Heart left ventricle (tissue), 16 donors: ENCODE measurements around the gene ZSCAN10. TPM values are rescaled to one million over a fixed set of nuclear protein-coding genes. Genes with fewer than 3 reads are reported as not detected.

Experiments used
- ATAC-seq, 4 donors: fragments of 200-7000 bp; cut with Tn5 transposase; one replicate each; pipeline ENCODE4 v1.9.1; 2020 to 2022; ENCODE audit warnings: moderate library complexity in 4 of 4, mild to moderate bottlenecking in 3 of 4, moderate number of reproducible peaks in 1 of 4
- DNase-seq, 5 donors: peaks; one replicate each; pipeline ENCODE4 v3.0.0-alpha.2; 2020
- H3K27ac ChIP-seq, 12 donors: fragments of 200-600 bp; sonication (generic) in 4 of 12; one replicate each; pipeline versions ENCODE4 v1.5.0 to v1.8.0; 2016 to 2022; ENCODE audit warnings: mild to moderate bottlenecking in 2 of 12
- H3K27me3 ChIP-seq, 9 donors: fragments of 200-600 bp; sonication (generic) in 2 of 9; one replicate each; pipeline versions ENCODE4 v1.5.1 to v1.8.0; 2016 to 2022; ENCODE audit warnings: mild to moderate bottlenecking in 3 of 9
- H3K36me3 ChIP-seq, 9 donors: fragments of 200-600 bp; sonication (generic) in 2 of 9; one replicate each; pipeline versions ENCODE4 v1.5.0 to v1.8.0; 2018 to 2022; ENCODE audit warnings: mild to moderate bottlenecking in 2 of 9
- H3K4me1 ChIP-seq, 12 donors: fragments of 200-600 bp; sonication (generic) in 4 of 12; one replicate each; pipeline versions ENCODE4 v1.5.0 to v1.8.0; 2016 to 2022; ENCODE audit warnings: mild to moderate bottlenecking in 3 of 12
- H3K4me3 ChIP-seq, 12 donors: fragments of 200-600 bp; sonication (generic) in 4 of 12; one replicate each; pipeline versions ENCODE4 v1.5.0 to v1.8.0; 2017 to 2022; ENCODE audit warnings: mild to moderate bottlenecking in 9 of 12, moderate library complexity in 4 of 12
- H3K9me3 ChIP-seq, 12 donors: fragments of 200-600 bp; sonication (generic) in 4 of 12; one replicate each; pipeline versions ENCODE4 v1.5.0 to v1.8.0; 2016 to 2022; ENCODE audit warnings: mild to moderate bottlenecking in 1 of 12
- POLR2A ChIP-seq, 2 donors: fragments of 450-650 bp; IDR thresholded peaks; one replicate each; pipeline ENCODE4 v1.6.1; 2017; ENCODE audit warnings: antibody characterized with exemption in 2 of 2, mild to moderate bottlenecking in 2 of 2, moderate library complexity in 2 of 2
- WGBS, 4 donors: extraction: QIAGEN DNeasy Blood & Tissue Kit in 2 of 4; methylation state at CpG; one replicate each; pipeline versions ENCODE4 v1.1.5 to v1.1.7; 2013 to 2018; 5-methylcytosine and 5-hydroxymethylcytosine counted together
- intact Hi-C, 10 donors: fragments of 100-400 bp; cut with DNase I; formaldehyde crosslinking; loops; one replicate each; pipeline versions ENCODE4 v1.11.1 to v1.14.2; 2022
- polyA plus RNA-seq, 2 donors: library from polyadenylated mRNA; stranded (reverse); fragments of 200-250 nt; gene quantifications; one replicate each; pipeline ENCODE4 v1.2.3, GENCODE V29; 2013
- total RNA-seq, 9 donors: library from RNA; depleted of rRNA in 2 of 9; stranded (reverse); fragments of >200 nt in 2 of 9; fragmentation: NEBNext Ultra II Directional in 3 of 9; extraction: Animal tissue kit (Norgen Biotek cat#: 25700) in 3 of 9; gene quantifications; one replicate each; pipeline versions ENCODE4 v1.1.0 to v1.2.4, GENCODE V29; 2016 to 2023
- TF ChIP-seq, protein P1 (sequence below), 12 donors: fragments of 200-600 bp; sonication (generic) in 4 of 12; IDR thresholded peaks; one replicate each; pipeline versions ENCODE4 v1.5.0 to v1.8.0; 2018 to 2022; ENCODE audit warnings: antibody characterized with exemption in 12 of 12, mild to moderate bottlenecking in 5 of 12
- donor health status: ischemic (EF 13 %, LVEDD 7.1; RV severe dilation, severe dysfunction).
- donor health status: healthy with polysubstance abuse.
- donor health status: DM: no; HTN: yes; CAD: no.
- donor health status: DM: no; HTN: no; CAD: no.
- donor health status: ischemic (EF 25% LVEDD 6.9; RV normal size, moderate dysfunction).
- donor health status: ischemic (EF 25% LVEDD 5.7; RV mildly dilated, moderate dysfunction).
- donor health status: healthy.
- donor health status: DM: yes; HTN: yes; CAD: no.
- donor health status: ischemic (EF 35%, LVEDD 5.7; RV mildly dilated, moderate dysfunction).
- donor health status: nonischemic (EF 11% LVEDD 7.7; RV severe dilation, severe dysfunction).
- donor health status: DM: yes; HTN: yes; CAD: no.
- donor health status: PGD.
- donor health status: ischemic (EF 29% LVEDD 5.4; RV normal size, mild dysfunction).
- donor health status: nonischemic (EF 23%, LVEDD 6.1; RV moderate dilation, normal function).

The ZSCAN10 gene
- total and polyA plus RNA-seq, 11 donors, result not detected

DNA sequence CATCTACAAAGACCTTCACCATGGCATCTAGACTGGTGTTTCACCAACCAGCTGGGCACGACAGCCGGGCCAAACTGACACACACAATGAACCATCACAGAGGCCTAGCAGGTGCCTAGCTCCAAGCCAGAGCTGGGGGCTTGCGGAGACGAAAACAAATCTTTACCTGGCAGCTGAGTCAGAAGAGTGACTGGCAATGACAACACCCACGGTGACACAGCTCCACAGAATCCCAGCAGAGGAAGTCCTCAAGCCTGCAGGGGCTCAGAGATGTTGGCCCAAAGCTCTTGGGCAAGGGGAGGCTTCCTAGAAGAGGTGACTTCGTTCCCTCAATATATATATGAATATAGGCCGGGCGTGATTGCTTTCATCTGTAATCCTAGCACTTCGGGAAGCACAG, 47.6 kb downstream of the ZSCAN10 start:
- H3K4me1 ChIP-seq, result peaks cover 0 to 26% (median 4%) of the 10 kb centered on the region in 12 donors
- intact Hi-C loops, result loop anchor here in 2 of 10 donors (10.0 kb wide), 2 partner anchors 113 to 403 kb away; no protein-coding TSS in a partner anchor
- no peaks in the 10 kb centered on the region for H3K36me3 ChIP-seq
- ATAC-seq (no peak), DNase-seq (no peak)
- no peak overlapping the region for H3K27ac ChIP-seq
- no peak for TF ChIP-seq POLR2A (IDR thresholded peaks at IDR 0.05)
- TF ChIP-seq, protein P1, sequence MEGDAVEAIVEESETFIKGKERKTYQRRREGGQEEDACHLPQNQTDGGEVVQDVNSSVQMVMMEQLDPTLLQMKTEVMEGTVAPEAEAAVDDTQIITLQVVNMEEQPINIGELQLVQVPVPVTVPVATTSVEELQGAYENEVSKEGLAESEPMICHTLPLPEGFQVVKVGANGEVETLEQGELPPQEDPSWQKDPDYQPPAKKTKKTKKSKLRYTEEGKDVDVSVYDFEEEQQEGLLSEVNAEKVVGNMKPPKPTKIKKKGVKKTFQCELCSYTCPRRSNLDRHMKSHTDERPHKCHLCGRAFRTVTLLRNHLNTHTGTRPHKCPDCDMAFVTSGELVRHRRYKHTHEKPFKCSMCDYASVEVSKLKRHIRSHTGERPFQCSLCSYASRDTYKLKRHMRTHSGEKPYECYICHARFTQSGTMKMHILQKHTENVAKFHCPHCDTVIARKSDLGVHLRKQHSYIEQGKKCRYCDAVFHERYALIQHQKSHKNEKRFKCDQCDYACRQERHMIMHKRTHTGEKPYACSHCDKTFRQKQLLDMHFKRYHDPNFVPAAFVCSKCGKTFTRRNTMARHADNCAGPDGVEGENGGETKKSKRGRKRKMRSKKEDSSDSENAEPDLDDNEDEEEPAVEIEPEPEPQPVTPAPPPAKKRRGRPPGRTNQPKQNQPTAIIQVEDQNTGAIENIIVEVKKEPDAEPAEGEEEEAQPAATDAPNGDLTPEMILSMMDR (IDR thresholded peaks at IDR 0.05), result no peak
- no peak overlapping the region for H3K4me3 ChIP-seq
- H3K9me3 ChIP-seq, result no peaks in the 10 kb centered on the region
- 62 to 87% (median 76%) methylated on average over 9 of the region's 9 CpGs for WGBS, 4 donors
- H3K27me3 ChIP-seq, result peaks cover 8 to 36% (median 17%) of the 10 kb centered on the region in 9 donors

DNA sequence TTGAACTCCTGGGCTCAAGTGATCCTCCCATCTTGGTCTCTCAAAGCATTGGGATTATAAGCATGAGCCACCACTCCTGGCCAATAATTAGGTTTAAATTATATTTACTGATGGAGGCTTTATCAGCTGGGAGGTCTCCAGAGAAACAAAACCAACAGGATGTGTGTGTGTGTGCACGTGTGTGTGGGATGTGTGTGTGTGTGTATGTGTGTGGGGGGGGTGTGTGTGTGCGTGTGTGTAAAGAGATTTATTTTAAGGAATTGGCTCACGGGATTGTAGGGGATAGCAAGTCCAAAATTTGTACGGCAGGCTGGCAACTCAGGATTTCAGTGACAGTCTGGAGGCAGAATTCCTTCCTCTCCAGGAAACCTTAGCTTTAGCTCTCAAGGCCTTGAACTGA, 48.1 kb downstream of the ZSCAN10 start:
- WGBS, 4 donors, result 23 to 41% (median 28%) methylated on average over 4 of the region's 4 CpGs
- TF ChIP-seq POLR2A (IDR thresholded peaks at IDR 0.05), result no peak
- TF ChIP-seq, protein P1 (IDR thresholded peaks at IDR 0.05), result no peak
- H3K4me1 ChIP-seq, result peaks cover 0 to 30% (median 9%) of the 10 kb centered on the region in 12 donors
- no peaks in the 10 kb centered on the region for H3K36me3 ChIP-seq
- no peak for DNase-seq
- no peak overlapping the region for H3K4me3 ChIP-seq
- peaks cover 11 to 41% (median 22%) of the 10 kb centered on the region in 9 donors for H3K27me3 ChIP-seq
- intact Hi-C loops, result loop anchor here in 2 of 10 donors (10.0 kb wide), 2 partner anchors 114 to 404 kb away; no protein-coding TSS in a partner anchor
- H3K9me3 ChIP-seq, result no peaks in the 10 kb centered on the region
- no peak overlapping the region for H3K27ac ChIP-seq
- no peak for ATAC-seq

DNA sequence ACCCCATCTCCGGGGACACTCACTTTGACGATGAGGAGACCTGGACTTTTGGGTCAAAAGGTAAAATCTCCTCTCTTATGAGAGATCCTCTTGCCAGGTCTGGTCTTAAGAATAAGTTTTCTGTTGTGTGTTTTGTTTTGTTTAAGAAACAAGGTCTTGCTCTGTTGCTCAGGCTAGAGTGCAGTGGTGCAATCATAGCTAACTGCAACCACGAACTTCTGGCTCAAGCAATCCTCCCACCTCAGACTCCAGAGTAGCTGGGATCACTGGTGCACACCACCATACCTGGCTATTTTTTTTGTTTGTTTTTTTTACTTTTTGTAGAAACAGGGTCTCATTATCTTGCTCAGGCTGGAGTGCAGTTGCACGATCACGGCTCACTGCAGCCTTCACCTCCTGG, 48.6 kb downstream of the ZSCAN10 start:
- Histone ChIP-seq H3K27ac (no peak overlapping the region), H3K4me3 (no peak overlapping the region), H3K27me3 (peaks cover 15 to 47% (median 27%) of the 10 kb centered on the region in 9 donors), H3K4me1 (peaks cover 0 to 32% (median 14%) of the 10 kb centered on the region in 12 donors), H3K36me3 (no peaks in the 10 kb centered on the region), H3K9me3 (no peaks in the 10 kb centered on the region)
- intact Hi-C loops, result loop anchor here in 2 of 10 donors (10.0 kb wide), 2 partner anchors 114 to 404 kb away; no protein-coding TSS in a partner anchor
- no peak for DNase-seq
- ATAC-seq, result no peak
- TF ChIP-seq POLR2A (IDR thresholded peaks at IDR 0.05), result no peak
- TF ChIP-seq, protein P1 (IDR thresholded peaks at IDR 0.05), result no peak
- 81 to 84% (median 83%) methylated on average over 5 of the region's 5 CpGs for WGBS, 4 donors

DNA sequence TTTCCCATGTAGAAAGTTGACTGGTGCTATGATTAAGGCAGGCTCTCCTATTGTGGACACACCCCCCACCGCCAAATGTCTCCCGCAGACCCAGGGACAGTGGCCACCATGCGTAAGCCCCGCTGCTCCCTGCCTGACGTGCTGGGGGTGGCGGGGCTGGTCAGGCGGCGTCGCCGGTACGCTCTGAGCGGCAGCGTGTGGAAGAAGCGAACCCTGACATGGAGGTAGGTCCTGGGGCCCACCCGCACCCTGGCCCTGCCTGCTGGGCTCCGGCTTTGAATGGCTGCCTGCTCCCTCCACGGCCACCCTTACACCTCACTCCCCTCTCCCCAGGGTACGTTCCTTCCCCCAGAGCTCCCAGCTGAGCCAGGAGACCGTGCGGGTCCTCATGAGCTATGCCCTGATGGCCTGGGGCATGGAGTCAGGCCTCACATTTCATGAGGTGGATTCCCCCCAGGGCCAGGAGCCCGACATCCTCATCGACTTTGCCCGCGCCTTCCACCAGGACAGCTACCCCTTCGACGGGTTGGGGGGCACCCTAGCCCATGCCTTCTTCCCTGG, 49.1 kb downstream of the ZSCAN10 start:
- DNase-seq, result no peak
- no peak overlapping the region for H3K27ac ChIP-seq
- ATAC-seq, result no peak
- intact Hi-C loops, result loop anchor here in 2 of 10 donors (10.0 kb wide), 2 partner anchors 115 to 405 kb away; no protein-coding TSS in a partner anchor
- no peaks in the 10 kb centered on the region for H3K36me3 ChIP-seq
- H3K4me3 ChIP-seq, result no peak overlapping the region
- TF ChIP-seq, protein P1 (IDR thresholded peaks at IDR 0.05), result no peak
- no peak for TF ChIP-seq POLR2A (IDR thresholded peaks at IDR 0.05)
- peaks cover 4 to 32% (median 16%) of the 10 kb centered on the region in 12 donors for H3K4me1 ChIP-seq
- no peaks in the 10 kb centered on the region for H3K9me3 ChIP-seq
- WGBS, 4 donors, result 83 to 88% (median 85%) methylated on average over 14 to 26 of the region's 26 CpGs
- H3K27me3 ChIP-seq, result peaks cover 19 to 51% (median 32%) of the 10 kb centered on the region in 9 donors
